Right lobe of liver (tissue), 6 donors: ENCODE measurements around the gene PRDM2. TPM values are rescaled to one million over a fixed set of nuclear protein-coding genes. Genes with fewer than 3 reads are reported as not detected.
A peak's percentile ranks its signal among the peaks of the same experiment; 100 is the strongest.

Experiments
- ATAC-seq, 4 donors: fragments of 200-7000 bp; cut with Tn5 transposase; one replicate each; pipeline ENCODE4 v1.9.1; 2020; ENCODE audit warnings: mild to moderate bottlenecking in 4 of 4, moderate library complexity in 4 of 4
- DNase-seq, 3 donors: peaks; one replicate each; pipeline ENCODE4 v3.0.0-alpha.2; 2020
- H3K27ac ChIP-seq, 3 donors: fragments of 200-600 bp; one replicate each; pipeline ENCODE4 v1.8.0; 2022
- H3K27me3 ChIP-seq, 2 donors: fragments of 200-600 bp; one replicate each; pipeline ENCODE4 v1.8.0; 2022
- H3K36me3 ChIP-seq, 4 donors: fragments of 200-600 bp; sonication (generic) in 1 of 4; one replicate each; pipeline versions ENCODE4 v1.5.1 to v1.8.0; 2017 to 2022; ENCODE audit warnings: control low read depth in 1 of 4
- H3K4me1 ChIP-seq, 4 donors: fragments of 200-600 bp; sonication (generic) in 1 of 4; one replicate each; pipeline versions ENCODE4 v1.5.1 to v1.8.0; 2017 to 2022; ENCODE audit warnings: control low read depth in 1 of 4
- H3K4me3 ChIP-seq, 3 donors: fragments of 200-600 bp; one replicate each; pipeline ENCODE4 v1.8.0; 2022
- H3K9me3 ChIP-seq, 4 donors: fragments of 200-600 bp; sonication (generic) in 1 of 4; one replicate each; pipeline versions ENCODE4 v1.5.1 to v1.8.0; 2017 to 2022; ENCODE audit warnings: control low read depth in 1 of 4
- CTCF ChIP-seq, 4 donors: fragments of 200-600 bp in 3 of 4; fragments of 450-650 bp in 1 of 4; IDR thresholded peaks; one replicate each; pipeline versions ENCODE4 v1.5.1 to v1.8.0; 2016 to 2022; ENCODE audit warnings: antibody characterized with exemption in 4 of 4, mild to moderate bottlenecking in 2 of 4
- POLR2A ChIP-seq: fragments of 450-650 bp; IDR thresholded peaks from one replicate; pipeline ENCODE4 v1.6.1; 2017; ENCODE audit warnings: antibody characterized with exemption, mild to moderate bottlenecking
- WGBS: methylation state at CpG from one replicate; pipeline ENCODE4 v1.1.6; 2018; ENCODE audit warnings: low coverage, low lambda C conversion rate; ENCODE audit not compliant: insufficient coverage; ENCODE audit errors: missing lambda C conversion rate; 5-methylcytosine and 5-hydroxymethylcytosine counted together
- intact Hi-C, 2 donors: fragments of 100-400 bp; cut with DNase I; formaldehyde crosslinking; loops; one replicate each; pipeline versions ENCODE4 v1.11.2 to v1.14.1; 2022
- total RNA-seq, 6 experiments: library from RNA; depleted of rRNA in 2 of 6; stranded (reverse); fragments of >200 nt in 2 of 6; fragmentation: NEBNext Ultra II Directional in 3 of 6; extraction: Animal tissue kit (Norgen Biotek cat#: 25700) in 3 of 6; gene quantifications; one replicate each; pipeline versions ENCODE4 v1.1.0 to v1.2.4, GENCODE V29; 2016 to 2023
- donor health status: DM: no; HTN: yes; CAD: no.
- donor health status: DM: no; HTN: no; CAD: no.
- donor health status: DM: no; HTN: no; CAD: no.
- donor health status: DM: no; HTN: yes; CAD: no.
- donor health status: DM: no; HTN: yes; CAD: no.

The PRDM2 gene
- total RNA-seq, 6 experiments from 2014 or later: 7.4 to 16.9 (median 12.5) TPM

DNA sequence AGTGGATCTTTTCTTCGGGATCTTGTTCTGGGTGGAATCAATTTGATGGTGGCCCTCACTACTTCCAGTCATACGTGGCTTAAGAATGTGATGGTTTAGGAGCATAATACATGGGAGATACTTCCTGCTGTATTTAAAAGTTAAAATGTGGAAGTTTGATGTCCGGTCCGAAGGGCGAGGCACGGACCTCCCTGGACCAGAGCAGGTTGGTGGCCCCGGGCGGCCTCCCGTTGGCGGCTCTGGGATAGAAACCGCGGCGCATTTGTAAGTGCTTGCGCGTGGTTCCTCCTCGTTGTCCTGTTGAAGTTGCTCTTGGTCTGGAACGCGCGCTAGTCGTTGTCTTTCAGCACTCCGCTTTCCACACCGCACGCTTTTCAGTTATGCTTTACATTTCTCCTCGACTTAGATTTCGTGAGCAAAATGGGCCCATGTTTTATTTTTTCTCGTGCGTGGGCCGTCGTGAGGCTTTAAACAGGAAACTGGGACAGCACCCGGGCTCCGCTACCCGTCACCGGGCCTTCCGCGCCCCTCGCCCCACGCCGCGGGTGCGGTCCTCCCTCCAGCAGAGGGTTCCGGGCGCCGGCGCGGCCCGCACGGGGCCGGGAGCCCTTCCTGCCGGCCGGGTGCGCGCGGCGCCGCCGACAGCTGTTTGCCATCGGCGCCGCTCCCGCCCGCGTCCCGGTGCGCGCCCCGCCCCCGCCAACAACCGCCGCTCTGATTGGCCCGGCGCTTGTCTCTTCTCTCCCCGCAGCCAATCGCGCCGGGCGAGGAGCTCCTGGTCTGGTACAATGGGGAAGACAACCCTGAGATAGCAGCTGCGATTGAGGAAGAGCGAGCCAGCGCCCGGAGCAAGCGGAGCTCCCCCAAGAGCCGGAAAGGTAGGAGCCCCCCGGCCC lies 48.9 kb downstream of the PRDM2 start:
- H3K36me3 ChIP-seq: no peaks in the 10 kb centered on the region
- ATAC-seq (peak; percentile 96 to 99 (median 97)), DNase-seq (peak; percentile 98 to 99 (median 99))
- 2% methylated on average over 27 of the region's 83 CpGs for WGBS
- peaks cover 0 to 24% (median 2%) of the 10 kb centered on the region in 4 donors for H3K4me1 ChIP-seq
- intact Hi-C loops: no loop called here
- H3K4me3 ChIP-seq: peak overlapping the region; percentile 71 to 85 (median 79)
- no peaks in the 10 kb centered on the region for H3K9me3 ChIP-seq
- TF ChIP-seq POLR2A: peak; percentile 97
- peak in 2 of 4 donors; percentile 18 to 34 for TF ChIP-seq CTCF (IDR thresholded peaks at IDR 0.05)
- peak overlapping the region; percentile 77 to 85 (median 79) for H3K27ac ChIP-seq
- no peaks in the 10 kb centered on the region for H3K27me3 ChIP-seq

DNA sequence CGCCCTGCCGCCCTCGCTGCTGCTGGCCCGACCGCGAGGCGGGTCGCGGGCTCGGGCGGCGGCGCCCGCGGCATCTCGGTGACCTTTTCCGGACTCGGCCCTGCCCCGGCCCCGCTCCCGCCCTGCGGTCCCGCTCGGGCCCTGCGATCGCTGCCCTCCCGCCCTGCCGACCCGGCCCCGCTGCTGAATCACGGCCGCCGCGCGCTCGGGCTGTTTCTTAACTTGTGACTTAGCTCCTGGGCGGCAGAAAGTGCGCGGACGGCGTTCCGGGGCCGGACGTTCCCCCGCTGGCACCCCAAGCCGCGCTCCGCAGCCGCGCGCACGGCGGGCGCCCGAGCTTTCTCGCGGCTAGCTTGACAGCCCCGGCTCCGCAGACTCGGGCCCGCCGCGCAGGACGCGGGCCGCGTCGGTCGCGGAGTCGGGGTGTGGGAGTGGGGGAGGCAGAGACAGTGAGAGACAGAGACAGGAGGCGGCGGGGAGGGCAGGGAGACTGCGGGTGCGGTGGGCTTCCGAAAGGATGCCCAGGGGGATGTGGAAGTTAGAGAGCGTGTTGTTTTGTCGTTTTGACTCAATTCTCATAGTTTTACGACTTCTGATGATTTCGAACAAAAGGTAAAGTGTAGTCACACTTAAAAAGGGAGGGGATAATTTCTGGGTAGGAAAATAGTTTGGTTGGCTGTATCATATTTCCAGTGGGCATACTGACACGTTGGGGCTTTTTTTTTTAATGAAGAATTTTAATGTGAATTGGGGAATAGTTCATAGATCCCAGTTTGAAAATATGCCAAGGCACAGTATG lies 49.8 kb downstream of the PRDM2 start:
- Histone ChIP-seq H3K9me3 (no peaks in the 10 kb centered on the region), H3K27ac (peak overlapping the region; percentile 77 to 85 (median 79)), H3K4me3 (peak overlapping the region; percentile 71 to 85 (median 79)), H3K36me3 (no peaks in the 10 kb centered on the region), H3K4me1 (peaks cover 0 to 24% (median 2%) of the 10 kb centered on the region in 4 donors), H3K27me3 (no peaks in the 10 kb centered on the region)
- 1% methylated on average over 14 of the region's 81 CpGs for WGBS
- ATAC-seq (peak; percentile 29 to 65 (median 60)), DNase-seq (peak; percentile 70 to 81 (median 74))
- no peak for TF ChIP-seq CTCF (IDR thresholded peaks at IDR 0.05)
- no peak for TF ChIP-seq POLR2A
- intact Hi-C loops: no loop called here

- Histone ChIP-seq H3K27ac (no peak overlapping the region), H3K27me3 (no peaks in the 10 kb centered on the region), H3K4me3 (no peak overlapping the region), H3K9me3 (no peaks in the 10 kb centered on the region), H3K36me3 (no peaks in the 10 kb centered on the region), H3K4me1 (peaks cover 0 to 24% (median 2%) of the 10 kb centered on the region in 4 donors)
- DNase-seq (no peak), ATAC-seq (no peak)
- 93% methylated on average over 3 of the region's 5 CpGs for WGBS
- intact Hi-C loops: no loop called here
- TF ChIP-seq POLR2A (no peak), CTCF (IDR thresholded peaks at IDR 0.05) (no peak)
Measured at GRCh38 chr1:13751458-13751871, 51.5 kb downstream of the PRDM2 start.

DNA sequence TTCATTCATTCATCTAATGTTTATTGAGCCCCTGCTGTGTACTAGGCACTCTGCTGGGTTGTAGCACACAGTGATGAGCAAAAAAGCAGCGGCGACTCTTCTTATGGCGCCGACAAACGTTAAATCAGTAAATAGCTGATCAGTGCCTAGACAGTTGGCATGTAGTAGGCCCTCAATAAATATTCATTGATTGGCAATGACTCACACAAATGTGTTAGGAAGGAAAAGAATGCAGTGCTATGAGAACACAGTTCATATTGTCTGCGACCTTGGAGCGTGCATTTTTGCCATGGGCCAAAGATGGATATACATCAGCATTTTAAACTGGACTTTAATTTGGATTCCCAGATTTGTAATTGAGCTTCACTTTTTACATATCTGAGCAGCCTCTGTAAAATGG lies 52.0 kb downstream of the PRDM2 start:
- H3K27me3 ChIP-seq: no peaks in the 10 kb centered on the region
- 88% methylated on average over 7 of the region's 7 CpGs for WGBS
- DNase-seq (no peak), ATAC-seq (no peak)
- no peaks in the 10 kb centered on the region for H3K9me3 ChIP-seq
- H3K27ac ChIP-seq: no peak overlapping the region
- intact Hi-C loops: no loop called here
- H3K36me3 ChIP-seq: no peaks in the 10 kb centered on the region
- peaks cover 0 to 26% (median 4%) of the 10 kb centered on the region in 4 donors for H3K4me1 ChIP-seq
- H3K4me3 ChIP-seq: no peak overlapping the region
- TF ChIP-seq POLR2A (no peak), CTCF (IDR thresholded peaks at IDR 0.05) (no peak)
